OCI-LY7 (cell line): ENCODE measurements around the gene FBLN2. TPM values are rescaled to one million over a fixed set of nuclear protein-coding genes. Genes with fewer than 3 reads are reported as not detected.

Source experiments
- BruUV-seq: library from RNA; stranded (reverse); fragments of 400-500 nt; replicated peaks from 2 replicates; lab custom pipeline; 2021; lab: Mats Ljungman, UMichigan
- CTCF ChIA-PET: fragments of 300-600 bp; sonication (Branson Sonifier 250); formaldehyde crosslinking; loops from one replicate; lab custom pipeline; 2022; ENCODE audit warnings: antibody characterized with exemption; ENCODE audit not compliant: unreplicated experiment; lab: Charles Lee
- POLR2A ChIA-PET: fragments of 300-600 bp; sonication (Branson Sonifier 250); formaldehyde crosslinking; loops from one replicate; lab custom pipeline; 2022; ENCODE audit warnings: antibody characterized with exemption; lab: Charles Lee
- DNase-seq: peaks from one replicate; pipeline ENCODE4 v3.0.0-alpha.2; 2015; ENCODE audit warnings: low spot score
- H2AFZ ChIP-seq: fragments of 200-600 bp; sonication (generic), shearing (Covaris generic); 2 replicates; pipeline ENCODE4 v1.6.1; 2014; ENCODE audit warnings: mild to moderate bottlenecking, antibody characterized with exemption, low read length, moderate library complexity
- H3K27ac ChIP-seq: fragments of 200-600 bp; sonication (generic); 2 replicates; pipeline ENCODE4 v1.5.1; 2014; ENCODE audit warnings: mixed run types, low read depth, mild to moderate bottlenecking, moderate library complexity, low read length, inconsistent platforms; ENCODE audit not compliant: poor library complexity, severe bottlenecking
- H3K36me3 ChIP-seq: fragments of 200-600 bp; sonication (generic); 2 replicates; pipeline ENCODE4 v1.6.1; 2014; ENCODE audit warnings: mild to moderate bottlenecking, antibody characterized with exemption, low read length, moderate library complexity, mixed read lengths; ENCODE audit not compliant: insufficient read depth
- H3K4me1 ChIP-seq: fragments of 200-600 bp; sonication (generic); 2 replicates; pipeline ENCODE4 v1.5.1; 2014; ENCODE audit warnings: mild to moderate bottlenecking, low read length; ENCODE audit not compliant: insufficient read depth, poor library complexity, severe bottlenecking
- H3K4me2 ChIP-seq: fragments of 200-600 bp; sonication (generic); 2 replicates; pipeline ENCODE4 v1.6.1; 2014; ENCODE audit warnings: mild to moderate bottlenecking, low read length
- H3K4me3 ChIP-seq: fragments of 200-600 bp; sonication (generic); 2 replicates; pipeline ENCODE4 v1.5.1; 2014; ENCODE audit warnings: mild to moderate bottlenecking, low read depth, low read length; ENCODE audit not compliant: poor library complexity, severe bottlenecking
- H3K79me2 ChIP-seq: fragments of 200-600 bp; sonication (generic); 2 replicates; pipeline ENCODE4 v1.6.1; 2016; ENCODE audit warnings: low read depth, mild to moderate bottlenecking, low read length, moderate library complexity, mixed read lengths; ENCODE audit not compliant: insufficient read depth
- H3K9me2 ChIP-seq: fragments of 200-600 bp; sonication (generic); 2 replicates; pipeline ENCODE4 v1.6.1; 2016; ENCODE audit warnings: mild to moderate bottlenecking, low read length, mixed read lengths; ENCODE audit not compliant: insufficient read depth
- H3K9me3 ChIP-seq: fragments of 200-600 bp; sonication (generic); 2 replicates; pipeline ENCODE4 v1.6.1; 2014; ENCODE audit warnings: mild to moderate bottlenecking, mixed run types, low read length, mixed read lengths
- H4K20me1 ChIP-seq: fragments of 200-600 bp; sonication (generic); 2 replicates; pipeline ENCODE4 v1.6.1; 2014; ENCODE audit warnings: mild to moderate bottlenecking, antibody characterized with exemption, low read length, moderate library complexity, mixed read lengths; ENCODE audit not compliant: insufficient read depth
- EZH2phosphoT487 ChIP-seq: fragments of 200-600 bp; sonication (generic); IDR thresholded peaks from 2 replicates; pipeline ENCODE4 v1.6.1; 2018; ENCODE audit warnings: low read depth, borderline replicate concordance, mild to moderate bottlenecking, mixed run types, antibody characterized with exemption, low read length, moderate library complexity, mixed read lengths
- intact Hi-C: fragments of 100-400 bp; cut with micrococcal nuclease; formaldehyde crosslinking; loops from one replicate; pipeline ENCODE4 v1.10.0; 2022; ENCODE audit not compliant: unreplicated experiment
- total RNA-seq, 2 experiments: library from RNA; depleted of rRNA in 1 of 2; stranded (reverse); fragments of >200 nt in 1 of 2; shearing (Covaris generic) in 1 of 2; gene quantifications; 2 replicates each; pipeline ENCODE4 v1.2.3, GENCODE V29; 2014 to 2022
- TF ChIP-seq, protein P1 (sequence below): fragments of 200-600 bp; sonication (generic); conservative IDR thresholded peaks from 2 replicates; pipeline ENCODE4 v1.5.1; 2014; ENCODE audit warnings: mild to moderate bottlenecking, antibody characterized with exemption, low read length, moderate library complexity, mixed read lengths

The FBLN2 gene
- total RNA-seq, 2 experiments from 2014 or later = not detected

DNA sequence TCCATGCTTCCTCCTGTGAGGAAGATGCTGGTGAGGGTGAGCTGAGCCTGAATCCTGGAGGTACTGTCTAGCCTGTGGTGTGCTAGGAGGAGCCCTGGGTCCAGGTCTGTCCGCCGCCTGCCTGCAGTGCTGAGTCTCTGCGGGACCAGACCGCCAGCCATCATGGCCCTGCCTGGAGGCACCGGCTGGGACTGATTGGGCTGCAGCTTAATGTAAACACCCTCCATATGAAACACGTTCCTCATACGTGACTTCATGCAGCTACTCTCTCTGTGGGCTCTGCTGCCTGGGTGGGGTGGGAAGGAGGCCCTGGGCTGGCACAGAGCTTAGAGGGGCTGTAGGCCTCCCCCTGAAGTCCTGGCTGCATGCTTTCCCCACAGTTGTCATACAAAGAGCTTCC, 67.4 kb downstream of the FBLN2 start:
- TF ChIP-seq EZH2phosphoT487 = no peak
- TF ChIP-seq, protein P1, sequence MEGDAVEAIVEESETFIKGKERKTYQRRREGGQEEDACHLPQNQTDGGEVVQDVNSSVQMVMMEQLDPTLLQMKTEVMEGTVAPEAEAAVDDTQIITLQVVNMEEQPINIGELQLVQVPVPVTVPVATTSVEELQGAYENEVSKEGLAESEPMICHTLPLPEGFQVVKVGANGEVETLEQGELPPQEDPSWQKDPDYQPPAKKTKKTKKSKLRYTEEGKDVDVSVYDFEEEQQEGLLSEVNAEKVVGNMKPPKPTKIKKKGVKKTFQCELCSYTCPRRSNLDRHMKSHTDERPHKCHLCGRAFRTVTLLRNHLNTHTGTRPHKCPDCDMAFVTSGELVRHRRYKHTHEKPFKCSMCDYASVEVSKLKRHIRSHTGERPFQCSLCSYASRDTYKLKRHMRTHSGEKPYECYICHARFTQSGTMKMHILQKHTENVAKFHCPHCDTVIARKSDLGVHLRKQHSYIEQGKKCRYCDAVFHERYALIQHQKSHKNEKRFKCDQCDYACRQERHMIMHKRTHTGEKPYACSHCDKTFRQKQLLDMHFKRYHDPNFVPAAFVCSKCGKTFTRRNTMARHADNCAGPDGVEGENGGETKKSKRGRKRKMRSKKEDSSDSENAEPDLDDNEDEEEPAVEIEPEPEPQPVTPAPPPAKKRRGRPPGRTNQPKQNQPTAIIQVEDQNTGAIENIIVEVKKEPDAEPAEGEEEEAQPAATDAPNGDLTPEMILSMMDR = no peak
- H3K4me1 ChIP-seq = no peaks in the 10 kb centered on the region
- no peak overlapping the region for H2AFZ ChIP-seq
- no TSS peak for BruUV-seq
- H3K36me3 ChIP-seq = no peaks in the 10 kb centered on the region
- H3K9me3 ChIP-seq = no peaks in the 10 kb centered on the region
- ChIA-PET POLR2A (no interaction called here), CTCF (interaction anchor here (0.6 kb wide), 1 partner anchor 11 kb away, joined by 4 read pairs; no protein-coding TSS in a partner anchor)
- intact Hi-C loops = no loop called here
- no peak overlapping the region for H3K4me3 ChIP-seq
- DNase-seq = no peak
- H3K27ac ChIP-seq = no peak overlapping the region
- H4K20me1 ChIP-seq = no peaks in the 10 kb centered on the region
- H3K9me2 ChIP-seq = no peaks in the 10 kb centered on the region
- H3K4me2 ChIP-seq = no peak overlapping the region
- H3K79me2 ChIP-seq = no peaks in the 10 kb centered on the region

DNA sequence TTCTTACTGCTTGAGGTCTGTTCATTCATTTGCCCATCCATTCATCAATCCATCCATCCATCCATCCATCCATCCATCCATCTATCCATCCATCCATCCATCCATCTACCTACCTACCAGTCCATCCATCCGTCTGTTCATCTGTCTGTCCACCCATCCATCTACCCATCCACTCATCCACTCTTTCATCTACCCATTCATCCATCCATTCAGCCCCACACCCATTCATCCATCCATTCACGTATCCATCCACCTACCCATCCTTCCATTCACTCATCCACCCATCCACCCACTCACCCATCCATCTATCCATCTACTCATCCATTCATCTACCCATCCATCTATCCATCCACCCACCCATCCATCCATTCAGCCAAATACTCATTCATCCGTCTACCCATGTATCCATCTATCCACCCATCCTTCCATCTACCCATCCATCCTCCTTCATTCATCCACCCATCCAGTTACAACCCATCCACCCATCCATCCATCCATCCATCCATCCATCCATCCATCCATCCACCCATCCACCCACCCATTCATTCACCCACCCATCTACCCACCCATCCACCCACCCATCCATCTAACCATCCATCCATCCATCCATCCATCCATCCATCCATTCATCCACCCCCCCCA, 68.3 kb downstream of the FBLN2 start:
- POLR2A ChIA-PET = no interaction called here
- intact Hi-C loops = no loop called here
- H3K36me3 ChIP-seq = no peaks in the 10 kb centered on the region
- H3K4me2 ChIP-seq = no peak overlapping the region
- CTCF ChIA-PET = interaction anchor here (0.6 kb wide), 1 partner anchor 12 kb away, joined by 4 read pairs; no protein-coding TSS in a partner anchor
- BruUV-seq = no TSS peak
- TF ChIP-seq, protein P1 = no peak
- no peak for TF ChIP-seq EZH2phosphoT487
- H3K4me1 ChIP-seq = no peaks in the 10 kb centered on the region
- no peaks in the 10 kb centered on the region for H3K79me2 ChIP-seq
- H4K20me1 ChIP-seq = no peaks in the 10 kb centered on the region
- H3K9me2 ChIP-seq = no peaks in the 10 kb centered on the region
- DNase-seq = no peak
- H2AFZ ChIP-seq = no peak overlapping the region
- no peaks in the 10 kb centered on the region for H3K9me3 ChIP-seq
- no peak overlapping the region for H3K4me3 ChIP-seq
- H3K27ac ChIP-seq = no peak overlapping the region

DNA sequence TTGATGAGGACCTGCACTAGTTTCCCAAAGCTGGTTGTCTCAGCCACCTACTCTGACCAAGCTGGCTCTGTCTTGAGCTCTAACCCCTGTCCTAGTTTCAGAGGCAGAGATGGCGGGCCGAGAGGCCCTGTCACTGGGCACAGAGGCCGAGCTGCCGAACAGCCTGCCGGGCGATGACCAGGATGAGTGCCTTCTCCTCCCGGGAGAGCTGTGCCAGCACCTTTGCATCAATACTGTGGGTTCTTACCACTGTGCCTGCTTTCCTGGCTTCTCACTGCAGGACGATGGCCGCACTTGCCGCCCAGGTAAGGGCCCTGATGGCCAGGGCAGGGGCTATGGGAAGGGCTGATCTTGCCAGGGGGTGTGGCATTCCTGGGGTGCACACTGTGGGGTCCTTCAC, 69.1 kb downstream of the FBLN2 start:
- Histone ChIP-seq H3K4me3 (no peak overlapping the region), H3K4me1 (no peaks in the 10 kb centered on the region), H3K9me3 (no peaks in the 10 kb centered on the region), H3K9me2 (no peaks in the 10 kb centered on the region), H2AFZ (no peak overlapping the region), H3K27ac (no peak overlapping the region), H4K20me1 (no peaks in the 10 kb centered on the region), H3K79me2 (no peaks in the 10 kb centered on the region), H3K4me2 (no peak overlapping the region), H3K36me3 (no peaks in the 10 kb centered on the region)
- intact Hi-C loops = no loop called here
- no peak for DNase-seq
- ChIA-PET CTCF (no interaction called here), POLR2A (no interaction called here)
- no TSS peak for BruUV-seq
- TF ChIP-seq, protein P1 = no peak
- TF ChIP-seq EZH2phosphoT487 = no peak
